Activated CD8-positive, alpha-beta memory T cell treated with anti-CD3 and anti-CD28 coated beads for 1 hour (primary cell): Measurements from ENCODE around the gene PDCD1LG2.
"Not testable (repeated sequence)": the region's sequence is repeated elsewhere in the genome, so short reads cannot be mapped to it uniquely, and the experiment has no call there.

Source experiments
- DNase-seq, 2 donors: peaks; one replicate each; pipeline ENCODE4 v3.0.0-alpha.2; 2020; ENCODE audit warnings: low read depth in 1 of 2; ENCODE audit errors: extremely low read depth in 1 of 2

The PDCD1LG2 gene

DNA sequence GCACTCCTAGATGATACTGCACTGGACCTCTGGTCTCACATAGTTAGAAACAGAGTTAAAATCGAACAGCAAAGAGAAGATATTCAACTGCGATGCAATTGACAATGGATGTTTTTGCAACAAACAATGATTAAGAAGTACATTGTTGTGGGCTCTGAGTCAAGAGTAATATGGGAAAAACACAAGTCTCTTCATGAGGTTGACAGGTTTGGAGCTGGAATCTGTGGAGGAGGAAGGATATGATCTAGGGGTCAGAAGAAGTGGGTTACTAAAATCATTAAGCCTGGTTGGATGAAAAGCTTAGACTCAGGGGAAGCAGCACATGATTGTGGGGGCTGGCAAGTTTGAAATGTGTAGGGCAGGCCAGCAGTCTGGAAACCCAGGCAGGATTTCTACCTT is 53.1 kb downstream of the PDCD1LG2 start:
- no peak for DNase-seq

DNA sequence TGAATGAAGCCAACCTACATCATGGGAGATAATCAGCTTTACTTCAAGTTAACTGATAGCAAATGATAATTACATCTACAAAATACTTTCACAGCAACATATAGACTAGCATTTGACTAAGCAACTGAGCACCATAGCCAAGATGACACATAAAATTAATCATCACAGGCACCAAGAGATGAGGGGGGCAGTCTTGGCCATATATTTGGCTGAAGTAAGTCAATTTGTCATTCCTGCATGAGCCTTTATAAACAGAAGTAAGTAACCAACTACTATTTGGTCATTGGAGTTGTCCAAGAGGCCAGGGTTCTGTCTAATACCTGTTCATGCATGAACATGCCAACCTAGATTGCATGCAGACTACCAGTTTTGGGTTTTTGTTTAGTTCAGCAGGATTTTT is 53.6 kb downstream of the PDCD1LG2 start:
- no peak for DNase-seq

DNA sequence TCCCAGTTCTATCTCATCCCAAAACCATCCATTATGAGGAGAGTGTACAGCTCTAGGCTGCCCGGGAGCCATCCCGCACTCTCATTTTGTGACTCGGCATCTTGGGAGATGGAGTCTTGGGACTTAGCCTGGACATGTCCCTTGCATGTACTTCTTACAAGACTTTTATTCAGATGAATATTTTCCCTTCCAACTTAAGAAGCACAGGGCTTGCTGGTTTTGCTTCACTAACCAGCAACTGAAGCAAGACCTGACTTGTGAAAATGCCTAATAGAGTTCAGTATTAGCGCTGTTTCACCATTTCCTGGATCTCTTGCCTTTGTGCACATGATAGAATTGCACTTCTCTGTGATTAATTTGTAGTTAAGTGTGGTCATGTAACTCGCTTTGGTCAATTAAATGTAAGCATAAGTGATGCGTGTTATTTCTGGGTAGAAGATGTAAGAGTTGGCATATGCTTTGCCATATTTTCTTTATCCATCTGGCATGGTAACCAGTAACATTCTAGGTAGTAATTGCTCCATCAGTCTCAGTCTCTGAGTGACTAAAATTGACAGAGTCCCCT is 55.8 kb downstream of the PDCD1LG2 start:
- no peak for DNase-seq

DNA sequence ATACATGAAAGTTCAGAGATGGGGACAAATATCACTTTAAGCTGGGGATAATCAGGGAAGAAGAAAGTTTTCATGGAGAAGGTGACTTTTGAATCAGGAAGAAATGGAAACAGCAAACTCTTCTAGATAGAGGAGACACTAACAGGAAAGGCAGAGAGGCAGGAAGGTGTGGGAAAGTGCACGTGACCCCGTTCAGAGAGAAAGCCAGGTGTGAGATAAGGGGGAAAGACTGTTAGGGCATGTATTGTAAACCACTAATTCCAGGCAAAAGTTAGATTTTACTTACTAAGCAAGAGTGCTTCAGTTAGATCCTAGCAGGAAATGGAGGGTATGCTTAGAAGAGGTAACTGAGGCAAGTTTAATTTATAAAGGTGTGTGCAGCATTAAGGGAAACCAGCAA is 58.5 kb downstream of the PDCD1LG2 start:
- DNase-seq = no peak

DNA sequence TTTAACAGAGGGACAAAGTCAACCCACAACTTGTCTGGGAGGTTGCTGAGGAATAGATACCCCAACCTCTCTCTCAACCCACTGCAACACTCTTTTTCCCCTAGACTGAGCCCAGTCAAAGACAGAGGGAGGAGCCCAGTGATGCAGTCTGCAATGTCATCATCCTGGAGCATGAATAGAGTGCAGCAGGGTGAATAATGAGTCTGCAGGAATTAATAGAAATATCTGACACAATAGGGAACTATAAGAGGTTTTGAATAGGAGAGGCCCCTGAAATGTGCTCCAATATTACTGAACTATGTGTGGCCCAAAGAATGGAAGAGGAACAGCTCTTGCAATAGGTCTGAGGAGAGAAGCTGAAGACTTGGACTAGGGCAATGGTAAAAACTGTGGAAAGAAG is 59.1 kb downstream of the PDCD1LG2 start:
- no peak for DNase-seq

DNA sequence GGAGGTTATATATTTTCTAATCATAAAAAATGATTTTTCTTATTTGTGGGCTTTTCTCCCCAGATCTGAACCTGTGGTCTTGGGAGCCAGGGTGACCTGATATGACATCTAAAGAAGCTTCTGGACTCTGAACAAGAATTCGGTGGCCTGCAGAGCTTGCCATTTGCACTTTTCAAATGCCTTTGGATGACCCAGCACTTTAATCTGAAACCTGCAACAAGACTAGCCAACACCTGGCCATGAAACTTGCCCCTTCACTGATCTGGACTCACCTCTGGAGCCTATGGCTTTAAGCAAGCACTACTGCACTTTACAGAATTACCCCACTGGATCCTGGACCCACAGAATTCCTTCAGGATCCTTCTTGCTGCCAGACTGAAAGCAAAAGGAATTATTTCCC is 59.6 kb downstream of the PDCD1LG2 start:
- DNase-seq = no peak

DNA sequence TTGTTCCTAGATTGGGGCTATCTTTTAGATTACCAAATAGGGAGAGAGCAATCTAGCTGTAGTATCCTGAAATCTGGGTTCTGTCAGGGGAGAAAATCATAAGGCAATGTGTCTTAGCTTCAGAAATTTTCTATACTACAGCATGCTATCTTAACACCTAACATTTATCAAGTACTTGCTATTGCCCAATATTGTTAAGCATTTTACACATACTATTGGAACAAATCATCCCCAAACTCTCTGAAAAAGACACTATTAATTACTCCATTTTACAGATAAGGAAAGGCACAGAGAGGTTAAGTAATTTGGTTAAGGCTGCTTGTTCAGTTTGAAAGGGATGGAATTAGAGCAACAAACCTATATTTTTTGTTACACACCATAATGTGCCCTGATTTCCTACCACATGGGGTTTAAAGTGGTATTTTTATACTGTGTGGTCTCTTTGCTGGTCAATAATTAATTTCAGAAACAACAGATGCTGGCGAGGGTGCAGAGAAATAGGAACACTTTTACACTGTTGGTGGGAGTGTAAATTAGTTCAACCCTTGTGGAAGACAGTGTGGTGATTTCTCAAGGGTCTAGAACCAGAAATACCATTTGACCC is 61.4 kb downstream of the PDCD1LG2 start:
- no peak for DNase-seq

DNA sequence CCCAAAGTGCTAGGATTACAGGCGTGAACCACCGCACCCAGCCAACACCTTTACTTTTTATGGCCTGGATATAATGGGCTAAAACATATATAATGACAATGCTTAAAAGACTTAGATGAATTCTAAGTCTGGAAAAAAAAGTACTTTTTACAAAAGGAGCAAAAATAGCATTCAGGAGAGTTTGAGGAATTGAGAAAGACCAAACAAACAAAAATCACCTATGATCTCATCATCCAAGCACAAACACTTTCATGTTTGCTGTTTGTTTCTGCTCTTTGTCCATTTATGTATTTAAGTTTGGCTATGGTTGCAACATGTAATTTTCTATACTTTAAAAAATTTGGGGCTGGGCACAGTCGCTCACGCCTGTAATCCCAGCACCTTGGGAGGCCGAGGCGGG is 63.8 kb downstream of the PDCD1LG2 start:
- no peak for DNase-seq

DNA sequence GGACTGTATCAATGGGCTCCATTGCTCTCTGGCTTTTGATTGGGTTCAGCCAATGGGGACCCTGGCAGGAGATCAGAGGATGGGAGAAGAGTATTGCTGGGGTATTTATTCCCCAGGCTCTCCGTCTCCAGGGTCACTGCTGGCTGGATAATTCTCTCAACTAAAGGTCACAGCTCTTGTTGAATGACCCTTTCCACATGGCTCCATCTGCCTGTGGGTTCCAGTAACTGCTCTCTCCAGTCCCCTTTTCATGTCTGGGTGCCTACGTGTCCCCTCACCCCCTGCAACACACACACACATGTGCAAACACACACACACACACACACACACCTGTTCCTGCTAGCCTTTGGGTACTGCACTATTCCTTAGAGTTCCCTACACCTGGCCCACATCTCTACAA is 64.7 kb downstream of the PDCD1LG2 start:
- DNase-seq = no peak

DNA sequence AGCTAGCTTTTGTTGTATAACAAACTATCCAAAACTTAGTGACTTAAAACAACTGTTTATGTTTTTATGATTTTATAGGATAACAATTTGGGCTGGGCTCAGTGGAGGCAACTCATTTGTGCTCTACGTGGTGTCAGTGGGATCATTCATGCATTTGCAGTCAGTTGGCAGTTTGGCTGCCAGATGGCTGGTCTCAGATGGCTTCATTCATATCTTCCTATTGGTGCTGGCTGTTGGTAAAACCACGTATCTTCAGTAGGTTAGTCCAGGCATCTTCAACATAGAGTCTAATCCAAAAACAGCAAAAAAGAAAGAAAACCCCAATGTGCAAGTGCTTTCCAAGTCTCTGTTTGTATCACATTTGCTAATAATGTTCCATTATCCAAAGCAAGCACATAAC is 66.9 kb downstream of the PDCD1LG2 start:
- DNase-seq = no peak

DNA sequence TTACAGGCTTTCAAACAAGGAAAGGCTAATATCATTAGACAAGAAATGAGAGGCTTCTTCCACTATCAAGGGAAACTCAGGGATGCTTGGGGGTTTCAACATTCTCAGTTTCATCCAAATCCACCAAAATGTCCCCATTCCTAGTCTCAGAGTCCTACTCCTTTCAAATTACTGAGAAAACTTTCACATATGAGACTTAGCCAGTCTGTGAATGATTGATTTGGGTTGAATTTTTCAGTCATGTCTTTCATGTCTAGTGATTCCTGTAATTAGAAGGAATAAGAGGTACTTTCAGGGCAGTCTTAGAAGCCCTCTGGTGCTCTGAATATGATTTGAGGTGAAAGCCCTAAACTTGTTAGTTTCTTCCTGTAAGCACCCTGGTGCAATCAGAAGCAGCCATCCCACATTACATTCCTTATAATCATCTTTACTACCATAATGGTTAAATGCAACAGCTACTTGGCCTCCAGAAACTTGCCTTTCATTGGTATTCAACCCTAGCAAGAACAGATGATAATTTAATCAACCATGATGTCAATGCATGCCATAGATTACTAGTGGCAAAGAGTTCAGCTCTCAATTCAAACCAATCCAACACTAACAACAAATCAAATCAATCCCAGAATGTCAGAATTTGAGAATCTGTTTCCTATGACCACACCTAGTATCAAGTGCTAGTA is 67.8 kb downstream of the PDCD1LG2 start:
- no peak for DNase-seq

DNA sequence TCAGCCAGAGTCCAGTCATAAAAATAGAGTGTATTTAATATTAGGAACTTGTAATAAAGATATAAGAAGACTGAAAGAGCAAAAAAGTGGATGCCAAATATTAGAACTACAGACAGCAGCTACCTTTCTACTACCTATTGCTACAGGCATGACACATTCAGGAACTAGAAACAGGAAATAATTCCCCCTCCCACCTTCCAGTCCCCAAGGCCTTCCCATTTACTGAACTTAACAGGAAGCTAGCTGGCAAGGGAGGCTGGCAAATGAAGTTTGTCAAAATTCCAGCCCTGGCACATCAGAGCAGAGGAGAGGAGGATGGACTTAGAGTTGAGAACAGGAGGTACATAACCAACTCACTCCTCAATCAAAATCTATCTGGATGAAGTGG is 68.4 kb downstream of the PDCD1LG2 start:
- no peak for DNase-seq

DNA sequence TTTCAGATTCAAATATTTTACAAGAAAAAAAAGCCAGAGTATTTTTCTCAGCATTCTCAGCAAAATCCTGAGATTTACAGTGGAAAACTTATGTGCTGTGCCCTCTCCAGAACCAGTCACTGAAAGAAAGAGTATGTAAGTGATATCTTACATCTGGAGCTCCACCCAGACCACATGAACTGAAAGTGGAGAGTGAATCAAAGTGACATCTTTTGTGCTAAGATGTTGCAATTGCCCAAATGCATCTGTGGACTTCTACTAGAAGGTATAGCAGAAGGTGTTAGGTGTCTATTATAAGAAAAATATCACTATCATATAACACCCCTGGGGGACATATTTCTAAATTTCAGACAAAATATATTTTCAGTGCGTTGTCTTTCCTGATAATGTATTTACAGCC is 69.5 kb downstream of the PDCD1LG2 start:
- DNase-seq = no peak

DNA sequence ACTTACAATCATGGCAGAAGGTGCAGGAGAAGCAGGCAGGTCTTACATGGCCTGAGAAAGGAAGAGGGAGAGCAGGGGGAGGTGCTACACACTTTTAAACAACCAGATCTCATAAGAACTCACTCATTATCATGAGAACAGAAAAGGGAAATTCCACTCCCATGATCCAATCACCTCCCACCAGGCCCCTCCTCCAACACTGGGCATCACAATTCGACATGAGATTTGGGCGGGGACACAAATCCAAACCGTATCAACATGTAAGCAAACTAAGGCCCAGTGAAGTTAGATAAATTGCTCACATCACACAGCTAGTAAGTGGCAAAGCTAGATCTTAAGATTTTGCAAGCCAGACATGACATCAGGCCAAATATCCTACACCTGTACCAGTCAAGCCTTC is 70.3 kb downstream of the PDCD1LG2 start:
- no peak for DNase-seq

DNA sequence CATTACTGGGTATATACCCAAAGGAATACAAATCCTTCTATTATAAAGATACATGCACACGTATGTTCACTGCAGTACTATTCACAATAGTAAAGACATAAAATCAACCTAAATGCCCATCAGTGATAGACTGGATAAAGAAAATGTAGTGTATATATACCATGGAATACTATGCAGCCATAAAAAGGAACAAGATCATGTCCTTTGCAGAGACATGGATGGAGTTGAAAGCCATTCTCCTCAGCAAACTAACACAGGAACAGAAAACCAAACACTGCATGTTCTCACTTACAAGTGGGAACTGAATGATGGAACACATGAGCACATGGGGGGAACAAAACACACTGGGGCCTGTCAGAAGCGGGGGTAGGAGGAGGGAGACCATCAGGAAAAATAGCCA is 71.4 kb downstream of the PDCD1LG2 start:
- not testable (repeated sequence) for DNase-seq

DNA sequence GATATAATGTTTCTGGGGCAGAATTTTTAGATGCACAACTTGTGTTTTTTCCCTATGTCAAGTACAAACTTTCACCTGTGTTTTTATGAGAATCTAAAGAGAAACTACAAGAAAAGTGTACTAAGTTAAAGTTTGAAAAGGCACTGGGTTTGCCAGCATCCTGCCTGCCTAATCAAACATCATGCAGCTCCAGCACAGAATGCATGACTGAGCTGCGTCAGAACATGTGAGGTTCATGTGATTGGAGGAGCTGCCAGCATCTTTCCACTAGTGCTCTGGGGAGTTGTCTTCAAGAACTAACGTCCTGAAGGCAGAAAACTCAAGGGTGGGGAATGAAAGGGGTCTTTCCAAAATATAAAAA is 72.5 kb downstream of the PDCD1LG2 start:
- DNase-seq = no peak

DNA sequence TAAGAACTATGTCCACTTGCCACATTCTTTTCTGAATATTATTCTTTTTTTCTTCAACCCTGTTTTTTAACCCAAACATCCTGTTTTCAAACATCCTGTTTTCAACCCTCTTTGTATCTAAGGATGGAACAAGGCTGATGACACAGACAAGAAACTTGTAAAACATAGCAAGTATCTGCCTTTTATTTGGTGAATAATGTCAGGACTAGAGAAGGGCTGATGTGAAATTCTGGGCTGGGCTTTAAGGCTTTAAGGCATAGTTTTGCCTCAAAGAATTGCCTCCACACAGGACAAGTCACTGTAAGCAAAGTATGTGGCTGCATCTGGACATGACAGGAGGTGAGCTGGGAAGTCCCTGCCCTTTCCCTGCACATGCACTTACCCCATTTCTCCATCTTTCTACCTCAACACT is 76.1 kb downstream of the PDCD1LG2 start:
- DNase-seq = no peak

DNA sequence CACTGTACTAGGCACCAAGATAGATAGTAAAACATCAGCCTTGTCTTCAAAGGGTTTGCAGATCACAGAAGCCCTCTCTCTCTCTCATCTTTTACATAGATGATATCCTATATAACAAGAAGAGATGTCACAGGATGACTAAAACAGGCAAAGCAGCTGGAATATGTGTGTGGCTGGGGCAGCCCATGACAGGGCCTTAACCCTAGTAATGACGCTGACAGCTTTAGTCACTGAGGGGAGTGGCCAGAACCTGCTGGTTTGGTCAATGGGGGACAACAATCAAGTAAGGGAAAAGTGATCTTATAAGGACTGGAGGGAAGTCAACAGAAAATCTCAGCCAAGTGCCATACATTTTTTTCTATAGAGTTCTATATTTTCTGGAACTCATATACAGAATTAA is 76.7 kb downstream of the PDCD1LG2 start:
- DNase-seq = peak in 1 of 2 donors; percentile 3

DNA sequence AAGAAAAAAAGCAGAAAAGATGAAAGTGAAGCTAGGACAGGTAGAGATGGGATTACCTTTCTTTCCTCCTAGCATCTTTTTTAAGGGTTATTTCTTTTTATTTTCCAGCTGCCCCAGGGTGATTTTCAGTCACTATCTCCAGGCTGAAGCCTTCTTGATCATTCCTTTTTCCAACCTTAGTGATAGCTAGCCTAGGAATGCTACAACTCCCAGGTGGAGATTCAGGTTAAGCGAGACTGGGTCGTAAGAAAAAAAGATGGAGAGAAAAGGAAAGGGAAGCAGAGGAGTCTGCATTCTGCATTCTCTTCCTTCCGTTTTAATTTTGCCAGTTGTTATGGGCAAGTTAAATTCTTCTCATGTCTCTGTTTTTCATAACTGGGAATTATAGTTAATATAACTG is 81.9 kb downstream of the PDCD1LG2 start:
- DNase-seq = no peak

DNA sequence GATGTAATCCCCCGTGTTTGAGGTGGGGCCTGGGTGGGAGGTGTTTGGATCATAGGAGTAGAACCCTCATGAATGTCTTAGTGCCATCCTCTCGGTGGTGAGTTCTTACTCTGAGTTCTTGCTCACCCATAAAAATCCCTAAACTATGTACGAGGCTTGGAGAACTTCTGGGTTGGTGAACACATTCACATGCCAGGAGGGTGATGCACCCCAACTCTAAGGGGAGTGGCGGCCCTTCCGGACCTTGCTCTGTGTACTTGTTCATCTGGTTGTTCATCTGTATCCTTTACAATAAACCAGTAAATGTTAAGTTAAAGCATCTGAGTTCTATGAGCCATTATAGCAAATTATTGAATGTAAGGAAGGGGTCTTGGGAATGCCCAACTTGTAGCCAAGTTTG is 82.6 kb downstream of the PDCD1LG2 start:
- no peak for DNase-seq

DNA sequence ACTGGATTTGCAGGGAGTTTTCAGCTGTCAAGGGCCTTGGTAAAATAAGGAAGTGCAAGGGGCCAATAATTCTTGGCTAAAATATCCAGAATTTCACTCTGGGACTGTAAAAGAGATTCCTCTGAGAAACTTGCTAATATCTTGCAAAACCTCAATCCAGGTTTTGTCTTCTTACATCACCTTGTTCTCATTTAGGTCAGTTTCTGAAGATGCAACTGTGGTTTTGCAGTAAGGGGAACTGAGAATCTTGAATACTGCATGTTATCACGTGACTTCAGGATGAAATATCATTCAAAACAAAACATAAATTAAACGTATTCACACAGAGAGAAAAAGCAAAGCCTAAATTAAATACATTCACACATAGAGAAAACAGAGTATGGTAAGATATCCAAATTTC is 83.6 kb downstream of the PDCD1LG2 start:
- no peak for DNase-seq

DNA sequence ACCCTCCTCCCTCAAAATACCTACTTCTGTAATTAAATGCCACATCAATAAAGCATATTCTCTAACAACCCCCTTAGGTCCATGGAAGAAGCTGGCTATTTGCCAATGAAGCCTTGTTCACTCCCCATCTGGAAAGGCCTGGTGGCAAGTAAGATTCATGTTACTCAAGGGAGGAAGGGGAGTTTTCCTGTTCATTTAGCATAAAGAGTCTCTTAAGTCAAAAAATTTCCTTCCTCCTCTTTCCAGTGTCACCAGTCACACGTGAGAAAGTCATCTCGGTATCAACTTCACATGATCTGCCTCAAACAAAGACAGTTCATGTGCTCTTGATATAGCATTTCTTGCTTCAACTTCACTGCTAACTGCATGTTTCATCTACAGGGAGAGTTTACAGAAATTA is 85.8 kb downstream of the PDCD1LG2 start:
- no peak for DNase-seq
